Mammary epithelial cell (primary cell): ENCODE data around the gene NKD2.

Experiments used
- EZH2 ChIP-seq: IDR thresholded peaks from 2 replicates; pipeline ENCODE4 v1.6.1; 2012; ENCODE audit warnings: low read length, inconsistent platforms, borderline replicate concordance
- TF ChIP-seq, protein P1 (sequence below), 2 donors: IDR thresholded peaks in 1 of 2; conservative IDR thresholded peaks in 1 of 2; 2 replicates each; pipeline ENCODE4 v1.5.1; 2011 to 2012; ENCODE audit warnings: inconsistent platforms in 2 of 2, low read length in 2 of 2, mild to moderate bottlenecking in 2 of 2, control low read depth in 1 of 2, low read depth in 1 of 2; ENCODE audit not compliant: insufficient read depth in 1 of 2; ENCODE audit errors: extremely low read depth in 1 of 2

DNA sequence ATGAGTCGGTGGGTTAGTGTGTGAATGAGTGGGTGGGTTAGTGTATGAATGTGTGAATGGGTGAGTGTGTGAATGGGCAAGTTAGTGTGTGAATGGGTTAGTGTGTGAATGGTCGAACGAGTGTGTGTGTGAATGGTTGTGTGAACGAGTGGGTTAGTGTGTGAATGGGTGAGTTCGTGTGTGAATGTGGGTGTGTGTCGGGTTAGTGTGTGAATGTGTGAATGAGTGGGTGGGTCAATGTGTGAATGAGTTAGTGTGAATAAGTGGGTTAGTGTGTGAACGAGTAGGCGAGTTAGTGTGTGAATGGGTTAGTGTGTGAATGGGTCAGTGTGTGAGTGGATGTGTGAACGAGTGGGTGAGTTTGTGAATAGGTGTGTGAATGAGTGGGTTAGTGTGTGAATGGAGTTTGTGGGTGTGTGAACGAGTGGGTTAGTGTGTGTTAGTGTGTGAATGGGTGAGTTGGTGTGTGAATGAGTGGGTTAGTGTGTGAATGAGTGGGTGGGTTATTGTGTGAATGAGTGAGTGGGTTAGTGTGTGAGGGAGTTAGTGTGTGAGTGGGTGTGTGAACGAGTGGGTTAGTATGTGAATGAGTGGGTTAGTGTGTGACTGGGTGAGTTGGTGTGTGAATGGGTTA, 38.8 kb downstream of the NKD2 start:
- TF ChIP-seq, protein P1, sequence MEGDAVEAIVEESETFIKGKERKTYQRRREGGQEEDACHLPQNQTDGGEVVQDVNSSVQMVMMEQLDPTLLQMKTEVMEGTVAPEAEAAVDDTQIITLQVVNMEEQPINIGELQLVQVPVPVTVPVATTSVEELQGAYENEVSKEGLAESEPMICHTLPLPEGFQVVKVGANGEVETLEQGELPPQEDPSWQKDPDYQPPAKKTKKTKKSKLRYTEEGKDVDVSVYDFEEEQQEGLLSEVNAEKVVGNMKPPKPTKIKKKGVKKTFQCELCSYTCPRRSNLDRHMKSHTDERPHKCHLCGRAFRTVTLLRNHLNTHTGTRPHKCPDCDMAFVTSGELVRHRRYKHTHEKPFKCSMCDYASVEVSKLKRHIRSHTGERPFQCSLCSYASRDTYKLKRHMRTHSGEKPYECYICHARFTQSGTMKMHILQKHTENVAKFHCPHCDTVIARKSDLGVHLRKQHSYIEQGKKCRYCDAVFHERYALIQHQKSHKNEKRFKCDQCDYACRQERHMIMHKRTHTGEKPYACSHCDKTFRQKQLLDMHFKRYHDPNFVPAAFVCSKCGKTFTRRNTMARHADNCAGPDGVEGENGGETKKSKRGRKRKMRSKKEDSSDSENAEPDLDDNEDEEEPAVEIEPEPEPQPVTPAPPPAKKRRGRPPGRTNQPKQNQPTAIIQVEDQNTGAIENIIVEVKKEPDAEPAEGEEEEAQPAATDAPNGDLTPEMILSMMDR (conservative IDR thresholded peaks at IDR 0.05 in 1 of 2, IDR thresholded peaks at IDR 0.05 in 1 of 2; ENCODE audit: extremely low read depth in 1 of 2, insufficient read depth in 1 of 2, low read depth in 1 of 2, low read length in 2 of 2), result no peak
- no peak for TF ChIP-seq EZH2
